Left lung (tissue), 10 donors: ENCODE measurements around the gene CISD3. TPM values are rescaled to one million over a fixed set of nuclear protein-coding genes. Genes with fewer than 3 reads are reported as not detected.

Experiments used
- ATAC-seq: fragments of 200-7000 bp; cut with Tn5 transposase; one replicate; pipeline ENCODE4 v1.9.1; 2020; ENCODE audit warnings: moderate library complexity
- DNase-seq, 4 donors: peaks; one replicate each; pipeline ENCODE4 v3.0.0-alpha.2; 2013 to 2020
- H3K27ac ChIP-seq, 2 donors: fragments of 200-600 bp; sonication (generic) in 1 of 2; one replicate each; pipeline versions ENCODE4 v1.5.0 to v1.8.0; 2020 to 2021
- H3K27me3 ChIP-seq, 2 donors: fragments of 200-600 bp; sonication (generic) in 1 of 2; one replicate each; pipeline versions ENCODE4 v1.5.0 to v1.8.0; 2020 to 2021
- H3K36me3 ChIP-seq, 2 donors: fragments of 200-600 bp; sonication (generic) in 1 of 2; one replicate each; pipeline versions ENCODE4 v1.5.0 to v1.8.0; 2020 to 2021
- H3K4me1 ChIP-seq, 2 donors: fragments of 200-600 bp; one replicate each; pipeline ENCODE4 v1.8.0; 2021
- H3K4me3 ChIP-seq, 2 donors: fragments of 200-600 bp; sonication (generic) in 1 of 2; one replicate each; pipeline versions ENCODE4 v1.5.0 to v1.8.0; 2020 to 2021; ENCODE audit warnings: mild to moderate bottlenecking in 1 of 2
- H3K9me3 ChIP-seq, 2 donors: fragments of 200-600 bp; sonication (generic) in 1 of 2; one replicate each; pipeline versions ENCODE4 v1.5.0 to v1.8.0; 2020 to 2021
- CTCF ChIP-seq, 2 donors: fragments of 200-600 bp; sonication (generic) in 1 of 2; IDR thresholded peaks; one replicate each; pipeline versions ENCODE4 v1.5.0 to v1.8.0; 2021; ENCODE audit warnings: antibody characterized with exemption in 2 of 2
- intact Hi-C, 2 donors: fragments of 100-400 bp; cut with DNase I; formaldehyde crosslinking; loops; one replicate each; pipeline versions ENCODE4 v1.11.2 to v1.14.2; 2022
- polyA plus RNA-seq, 6 donors: library from polyadenylated mRNA; unstranded; fragments of 120-200 nt; gene quantifications; one replicate each; pipeline ENCODE4 v1.2.1, GENCODE V29; 2013; ENCODE audit not compliant: insufficient read length in 6 of 6
- total RNA-seq, 2 donors: library from RNA; stranded (reverse); fragmentation: NEBNext Ultra II Directional; extraction: Animal tissue kit (Norgen Biotek cat#: 25700); gene quantifications; one replicate each; pipeline ENCODE4 v1.2.1, GENCODE V29; 2021
- donor health status: DM: no; HTN: yes; CAD: no.
- donor health status: DM: no; HTN: no; CAD: no.

The CISD3 gene
- total and polyA plus RNA-seq, 8 donors = 8.6 to 49.2 (median 14.5) TPM

GRCh38 chr17:38738007-38738662 is 8.0 kb downstream of the CISD3 start:
- Histone ChIP-seq H3K27ac (no peak overlapping the region), H3K4me1 (peaks cover 12 to 28% of the 10 kb centered on the region in 2 donors), H3K27me3 (no peaks in the 10 kb centered on the region), H3K4me3 (no peak overlapping the region), H3K9me3 (no peaks in the 10 kb centered on the region), H3K36me3 (peaks cover 0 to 52% of the 10 kb centered on the region in 2 donors)
- DNase-seq = no peak
- TF ChIP-seq CTCF (IDR thresholded peaks at IDR 0.05) = no peak
- ATAC-seq = no peak
- intact Hi-C loops = loop anchor here in 1 of 2 donors (5.0 kb wide), 1 partner anchor 61 kb away; no protein-coding TSS in a partner anchor

GRCh38 chr17:38738686-38739085 is 8.5 kb downstream of the CISD3 start:
- Histone ChIP-seq H3K27me3 (no peaks in the 10 kb centered on the region), H3K27ac (no peak overlapping the region), H3K9me3 (no peaks in the 10 kb centered on the region), H3K36me3 (peaks cover 0 to 47% of the 10 kb centered on the region in 2 donors), H3K4me1 (peaks cover 13 to 34% of the 10 kb centered on the region in 2 donors), H3K4me3 (no peak overlapping the region)
- DNase-seq (no peak), ATAC-seq (no peak)
- intact Hi-C loops = loop anchor here in 1 of 2 donors (5.0 kb wide), 1 partner anchor 61 kb away; no protein-coding TSS in a partner anchor
- no peak for TF ChIP-seq CTCF (IDR thresholded peaks at IDR 0.05)

GRCh38 chr17:38739305-38739704 is 9.2 kb downstream of the CISD3 start:
- H3K4me3 ChIP-seq = no peak overlapping the region
- no peak overlapping the region for H3K27ac ChIP-seq
- intact Hi-C loops = loop anchor here in 1 of 2 donors (5.0 kb wide), 1 partner anchor 62 kb away; no protein-coding TSS in a partner anchor
- ATAC-seq (no peak), DNase-seq (no peak)
- TF ChIP-seq CTCF (IDR thresholded peaks at IDR 0.05) = no peak
- H3K27me3 ChIP-seq = no peaks in the 10 kb centered on the region
- H3K9me3 ChIP-seq = no peaks in the 10 kb centered on the region
- H3K36me3 ChIP-seq = peaks cover 0 to 40% of the 10 kb centered on the region in 2 donors
- H3K4me1 ChIP-seq = peaks cover 13 to 40% of the 10 kb centered on the region in 2 donors

GRCh38 chr17:38740044-38740443 is 9.9 kb downstream of the CISD3 start:
- Histone ChIP-seq H3K27ac (no peak overlapping the region), H3K4me3 (no peak overlapping the region), H3K36me3 (peaks cover 0 to 39% of the 10 kb centered on the region in 2 donors), H3K9me3 (no peaks in the 10 kb centered on the region), H3K27me3 (peaks cover 0 to 4% of the 10 kb centered on the region in 2 donors), H3K4me1 (peaks cover 13 to 44% of the 10 kb centered on the region in 2 donors)
- DNase-seq = no peak
- no peak for TF ChIP-seq CTCF (IDR thresholded peaks at IDR 0.05)
- ATAC-seq = no peak
- intact Hi-C loops = no loop called here

GRCh38 chr17:38740806-38741205 is 10.7 kb downstream of the CISD3 start:
- peaks cover 0 to 12% of the 10 kb centered on the region in 2 donors for H3K27me3 ChIP-seq
- intact Hi-C loops = no loop called here
- H3K27ac ChIP-seq = no peak overlapping the region

More at GRCh38 chr17:38740806-38741205, 10.7 kb downstream of the CISD3 start:
- ATAC-seq = no peak
- Histone ChIP-seq H3K36me3 (peaks cover 0 to 34% of the 10 kb centered on the region in 2 donors), H3K9me3 (no peaks in the 10 kb centered on the region), H3K4me1 (peaks cover 13 to 43% of the 10 kb centered on the region in 2 donors), H3K4me3 (no peak overlapping the region)
- no peak for DNase-seq
- TF ChIP-seq CTCF (IDR thresholded peaks at IDR 0.05) = no peak
